Retina (tissue), 1 donor: Measurements from ENCODE around the gene HSPH1.
"Not testable (repeated sequence)": the region's sequence is repeated elsewhere in the genome, so short reads cannot be mapped to it uniquely, and the experiment has no call there.

Source experiments
- DNase-seq: peaks from one replicate; pipeline ENCODE4 v3.0.0-alpha.2; 2016

HSPH1 gene

DNA sequence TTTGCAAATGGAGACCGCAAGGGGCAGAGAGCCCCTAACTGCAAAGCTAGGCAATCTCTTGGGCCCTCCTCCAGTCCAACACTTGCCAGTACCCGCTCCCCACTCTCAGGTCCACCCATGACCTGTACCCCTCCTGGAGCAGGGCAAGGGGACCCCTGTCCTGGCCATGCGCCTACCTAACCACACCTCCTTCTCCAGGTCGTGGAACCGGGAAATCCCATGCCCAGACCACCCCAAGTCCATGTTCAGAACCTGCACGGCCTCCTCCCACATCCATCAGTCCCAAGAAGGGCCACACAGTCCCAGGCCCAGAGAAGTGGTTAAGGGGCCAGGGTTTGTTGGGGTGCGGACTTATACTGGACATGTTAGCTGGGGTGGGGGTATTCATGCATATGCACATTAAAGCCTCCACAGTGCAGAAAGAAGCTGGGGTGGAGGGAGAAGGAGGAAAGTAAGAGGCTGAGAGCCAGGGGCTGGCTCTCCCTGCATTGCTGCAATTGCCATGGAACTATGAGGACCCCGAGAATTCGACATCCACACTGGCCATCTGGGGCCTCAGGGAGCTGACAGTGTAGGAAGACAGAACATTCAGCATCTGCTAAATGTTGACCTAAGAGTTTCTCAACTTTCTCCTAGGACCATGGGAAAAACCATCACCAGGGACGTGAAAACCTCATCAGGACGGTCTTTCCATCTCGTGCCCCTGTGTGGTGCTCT, 39.0 kb downstream of the HSPH1 start:
- no peak for DNase-seq

DNA sequence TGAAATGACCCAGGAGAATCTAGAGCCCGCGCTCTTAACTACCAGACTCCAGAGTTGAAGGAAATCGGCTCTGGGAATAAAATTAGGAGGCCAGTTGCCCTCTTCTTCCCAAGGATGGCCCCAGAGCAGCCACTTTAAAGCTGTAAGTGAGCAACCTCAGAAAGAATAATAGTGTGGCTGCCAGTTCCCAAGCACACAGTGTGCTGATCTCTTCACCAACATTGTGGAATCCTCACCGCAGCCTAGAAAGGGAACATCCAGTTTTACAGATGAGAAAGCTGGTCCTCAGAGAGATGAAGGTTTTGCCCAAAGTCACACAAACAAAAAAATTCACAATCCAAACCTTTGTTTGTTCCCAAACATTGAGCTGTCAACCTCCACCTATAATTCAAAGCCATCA, 39.6 kb downstream of the HSPH1 start:
- DNase-seq, result no peak

DNA sequence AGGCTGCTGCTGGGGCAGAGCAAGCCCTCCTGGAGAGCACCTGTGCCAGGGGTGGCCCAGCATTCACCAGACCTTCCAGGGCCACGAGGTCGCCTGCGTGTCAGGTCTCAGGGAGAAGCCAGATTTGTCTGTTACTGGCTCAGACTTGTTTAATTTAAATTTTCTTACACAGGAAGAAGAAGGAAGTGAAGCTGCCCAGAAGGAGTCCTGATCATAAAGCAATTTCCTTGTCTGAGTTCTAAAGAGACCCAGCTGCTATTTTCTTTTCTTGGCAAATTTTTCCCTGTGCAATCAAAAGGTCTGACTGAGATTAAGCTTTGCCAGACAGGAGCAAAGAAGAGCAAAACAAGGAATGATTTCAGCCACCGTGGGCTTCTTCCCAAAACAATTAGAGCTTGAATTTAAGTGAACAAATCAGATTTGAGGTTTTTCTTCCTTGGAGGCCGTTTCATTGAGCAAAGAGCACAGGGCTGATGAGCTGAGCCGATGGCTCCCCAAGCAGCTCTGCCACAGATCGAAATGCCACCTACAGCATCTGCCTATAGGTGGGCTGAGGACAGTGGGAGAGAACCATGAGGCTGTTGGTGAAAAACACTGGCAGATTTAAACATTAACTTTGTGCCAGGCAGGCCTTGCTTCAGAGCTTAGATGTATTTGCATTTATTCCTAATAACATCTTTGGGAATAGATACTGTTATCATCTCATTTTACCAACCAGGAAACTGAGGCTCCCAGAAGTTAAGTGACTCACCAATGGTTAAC, 40.1 kb downstream of the HSPH1 start:
- DNase-seq, result no peak

- DNase-seq, result no peak
Measured at GRCh38 chr13:31119966-31120700, 41.6 kb downstream of the HSPH1 start.

GRCh38 chr13:31119526-31119925, 42.2 kb downstream of the HSPH1 start:
- DNase-seq, result no peak

DNA sequence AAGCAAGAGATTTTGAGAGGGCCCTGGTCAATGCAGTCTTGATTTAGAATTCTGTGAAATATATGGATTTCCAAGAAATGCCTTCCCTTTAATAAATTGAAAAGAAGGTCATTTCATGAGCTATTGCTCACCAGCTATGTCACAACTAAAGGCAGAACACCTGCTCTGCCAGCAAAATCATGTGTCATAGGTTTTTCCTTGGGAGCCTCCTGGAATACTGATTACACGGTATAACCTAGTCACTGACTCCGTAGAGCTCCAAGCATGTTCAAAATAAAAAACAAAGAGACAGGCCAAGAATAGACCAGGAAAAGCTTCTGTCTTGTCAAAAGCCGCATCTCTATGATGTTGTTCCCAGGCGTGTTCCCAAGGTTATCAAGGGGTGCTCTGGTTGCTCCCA, 45.5 kb downstream of the HSPH1 start:
- DNase-seq, result no peak

GRCh38 chr13:31115616-31116015, 46.1 kb downstream of the HSPH1 start:
- DNase-seq, result no peak

- DNase-seq, result no peak
Measured at GRCh38 chr13:31114641-31115040, 47.1 kb downstream of the HSPH1 start.

GRCh38 chr13:31111136-31111535, 50.6 kb downstream of the HSPH1 start:
- no peak for DNase-seq

DNA sequence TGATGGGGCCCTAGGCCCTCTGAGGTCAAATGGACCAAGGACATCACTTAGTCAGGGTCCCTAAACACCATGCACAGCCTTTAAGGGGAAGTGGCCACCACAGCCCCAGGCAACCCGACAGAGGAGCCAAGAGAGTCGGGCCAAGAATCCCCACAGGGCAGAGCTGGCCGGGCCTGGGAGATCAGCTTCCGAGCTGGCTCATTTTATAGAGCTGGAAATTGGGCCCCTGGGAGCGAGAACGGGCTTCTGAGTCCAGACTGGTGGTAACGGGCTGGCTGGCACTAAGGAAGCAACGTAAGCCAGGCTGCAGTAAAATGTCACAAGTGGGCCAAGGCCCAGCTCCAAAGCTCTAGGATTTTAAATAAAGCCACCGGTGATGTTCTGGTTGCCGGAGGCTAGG, 51.1 kb downstream of the HSPH1 start:
- no peak for DNase-seq

GRCh38 chr13:31110169-31110568, 51.5 kb downstream of the HSPH1 start:
- no peak for DNase-seq

GRCh38 chr13:31107109-31107508, 54.6 kb downstream of the HSPH1 start:
- no peak for DNase-seq

- DNase-seq, result no peak
Measured at GRCh38 chr13:31105856-31106255, 55.8 kb downstream of the HSPH1 start.

DNA sequence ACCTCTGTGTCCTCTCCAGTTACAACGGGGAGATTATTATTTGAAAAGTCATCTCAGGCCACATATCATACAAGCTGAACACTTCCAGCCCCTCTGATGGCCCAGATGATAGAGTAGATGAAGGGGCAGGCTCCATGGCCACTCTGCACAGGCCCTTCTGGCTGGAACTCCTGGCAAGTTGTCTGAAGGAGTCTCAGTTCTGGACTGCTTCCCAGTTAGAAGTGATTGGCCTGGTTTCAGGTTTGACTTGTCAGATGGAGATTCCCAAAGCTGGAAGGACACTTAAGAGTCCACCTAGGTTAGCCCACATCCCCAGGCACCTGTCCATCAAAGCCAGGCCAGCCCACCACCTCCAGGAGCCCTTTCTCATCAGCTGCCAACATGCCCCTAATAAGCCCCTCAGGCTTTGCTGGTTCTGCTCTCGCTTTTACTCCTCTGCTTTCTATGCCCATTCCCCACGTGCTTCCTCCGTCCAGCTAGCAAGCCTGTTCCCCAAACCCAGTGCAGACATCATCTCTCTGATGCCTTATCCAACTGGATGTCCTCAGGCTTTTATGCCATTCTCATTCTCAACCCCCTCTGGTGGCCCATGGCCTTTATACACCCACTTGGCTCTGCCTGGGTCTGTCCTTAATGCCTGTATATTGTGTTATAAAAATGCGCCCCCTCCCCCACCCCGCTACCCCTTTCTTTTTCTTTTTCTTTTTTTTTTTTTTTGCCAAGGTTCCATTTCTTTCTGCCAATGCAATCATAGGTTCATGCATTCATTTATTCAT, 56.5 kb downstream of the HSPH1 start:
- no peak for DNase-seq

DNA sequence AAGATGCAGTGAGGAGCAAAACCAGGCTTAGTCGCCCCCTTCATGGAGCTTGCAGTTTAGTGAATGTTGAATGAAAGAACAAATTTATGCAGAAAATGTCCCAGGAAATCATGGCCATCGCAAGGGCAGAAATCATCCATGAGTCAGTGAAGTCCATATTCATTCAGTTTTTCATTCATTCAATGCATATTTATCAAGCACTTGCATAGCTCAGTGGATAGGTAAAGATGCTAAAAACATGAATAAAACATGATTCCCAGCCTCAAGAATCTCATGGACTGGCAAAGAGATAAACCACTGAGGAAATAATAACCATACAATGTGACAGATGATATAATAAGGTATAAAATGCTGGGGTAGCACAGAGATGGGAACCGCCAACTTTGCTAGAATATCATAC, 58.8 kb downstream of the HSPH1 start:
- no peak for DNase-seq

DNA sequence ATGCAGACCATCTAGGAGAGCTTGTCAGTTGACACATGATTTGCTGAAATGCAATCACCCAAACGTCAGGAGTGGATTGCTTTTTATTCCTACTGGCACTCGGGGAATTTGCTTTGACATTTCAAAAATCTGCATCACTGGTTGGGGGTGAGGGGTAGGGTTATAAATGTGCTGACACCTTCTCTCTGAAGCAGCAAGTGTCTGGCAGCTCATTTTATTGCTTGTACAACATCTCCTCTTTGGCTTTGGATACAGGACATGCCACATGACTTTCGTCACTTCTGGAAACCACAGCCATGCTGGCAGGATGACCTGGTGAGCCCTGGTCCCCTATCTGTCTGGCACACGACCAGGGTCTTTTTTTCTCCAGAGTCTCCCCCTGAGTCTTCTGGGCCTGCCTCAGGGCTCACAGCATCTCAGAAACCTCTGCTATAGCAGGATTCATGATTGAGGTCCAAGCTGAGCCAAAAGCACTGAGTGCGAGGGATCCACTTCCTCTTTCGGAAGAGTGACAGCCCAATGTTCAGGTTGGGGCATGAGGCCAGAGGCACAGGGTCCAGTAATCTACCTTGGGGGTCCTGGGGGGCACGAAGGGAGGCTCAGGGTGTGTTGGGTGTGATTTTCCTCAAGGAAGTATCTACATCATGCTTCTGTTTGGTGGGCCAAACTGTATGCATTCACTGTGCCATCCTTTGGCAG, 60.1 kb downstream of the HSPH1 start:
- no peak for DNase-seq

- DNase-seq, result no peak
Measured at GRCh38 chr13:31100721-31101120, 61.0 kb downstream of the HSPH1 start.

DNA sequence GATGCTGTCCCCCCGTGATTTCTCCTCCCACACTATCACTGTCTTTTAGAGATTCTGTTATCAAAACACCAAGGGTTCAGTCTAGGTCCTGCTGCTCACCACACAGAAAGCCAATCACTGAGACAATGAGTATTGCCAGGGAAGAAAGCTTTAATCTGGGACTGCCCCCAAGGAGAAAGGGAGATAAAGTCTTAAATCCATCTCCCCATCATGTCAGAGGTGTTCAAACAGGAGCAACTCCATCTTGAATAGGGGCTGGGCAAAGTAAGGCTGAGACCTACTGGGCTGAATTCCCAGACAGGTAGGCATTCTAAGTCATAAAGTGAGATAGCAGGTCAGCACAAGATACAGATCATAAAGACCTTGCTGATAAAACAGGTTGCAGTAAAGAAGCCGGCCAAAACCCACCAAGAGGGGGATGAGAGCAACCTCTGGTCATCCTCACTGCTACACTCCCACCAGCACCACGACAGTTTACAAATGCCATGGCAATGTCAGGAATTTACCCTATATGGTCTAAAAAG, 63.7 kb downstream of the HSPH1 start:
- DNase-seq, result not testable (repeated sequence)

DNA sequence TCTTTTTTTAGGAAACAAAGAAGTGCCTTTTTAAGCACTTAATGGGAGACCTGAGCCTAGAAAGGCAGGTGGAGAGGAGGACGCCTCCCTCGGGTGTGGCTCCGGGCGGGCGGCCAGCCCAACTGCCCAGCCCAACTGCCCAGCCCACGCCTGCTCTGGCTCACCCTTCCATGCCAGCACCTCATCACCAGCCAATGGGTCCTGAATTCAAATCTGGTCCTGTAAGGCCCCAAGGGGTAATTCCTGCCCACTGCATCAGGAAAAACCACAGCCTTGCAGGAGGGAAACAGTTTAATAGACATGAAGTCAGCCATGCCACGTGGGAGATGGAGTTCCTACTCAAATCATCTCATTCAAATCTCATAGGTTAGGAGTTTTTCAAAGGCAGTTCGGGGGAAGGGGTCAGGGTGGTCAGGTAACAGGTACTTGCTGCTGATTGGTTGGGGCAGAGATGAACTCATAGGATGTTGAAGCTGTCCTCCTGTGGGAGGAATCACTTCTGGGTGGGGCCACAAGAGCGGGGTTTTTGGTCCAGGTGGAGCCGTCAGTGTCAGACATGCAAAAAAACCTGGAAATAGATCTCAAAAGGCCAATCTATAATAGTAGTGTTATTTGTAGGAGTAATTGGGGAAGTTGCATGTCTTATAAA, 64.9 kb downstream of the HSPH1 start:
- no peak for DNase-seq

DNA sequence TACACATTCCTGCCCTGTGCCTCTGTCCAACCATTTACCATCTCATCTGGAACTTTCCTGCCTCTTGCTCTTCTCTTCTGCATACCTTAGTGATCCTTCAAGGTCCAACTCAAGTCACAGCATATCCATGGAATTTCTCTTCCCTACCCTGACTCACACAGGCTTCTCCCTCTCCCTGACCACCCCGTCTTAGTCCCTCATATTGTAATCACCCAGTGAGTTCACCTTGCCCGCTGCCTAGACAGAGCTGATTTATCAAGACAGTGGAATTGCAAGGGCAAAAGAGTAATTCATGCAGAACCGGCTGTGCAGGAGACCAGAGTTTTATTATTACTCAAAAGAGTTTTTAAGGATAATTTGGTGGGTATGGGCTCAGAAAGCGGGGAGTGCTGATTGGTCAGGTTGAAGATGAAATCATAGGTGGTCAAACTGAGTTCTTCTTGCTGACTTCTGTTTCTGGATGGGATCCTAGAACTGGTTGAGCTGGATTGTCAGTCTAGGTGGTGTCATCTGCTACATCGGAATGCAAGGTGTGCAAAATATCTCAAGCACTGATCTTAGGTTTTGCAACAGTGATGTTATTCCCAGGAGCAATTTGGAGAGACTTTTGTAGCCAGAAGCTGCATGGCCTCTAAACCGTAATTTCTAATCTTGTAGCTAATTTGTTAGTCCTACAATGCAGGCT, 67.2 kb downstream of the HSPH1 start:
- DNase-seq, result no peak
